Astrocyte (in vitro differentiated cells and primary cell): ENCODE data around the gene PIK3C2B.

Source experiments
- CTCF ChIP-seq: IDR thresholded peaks from 2 replicates; pipeline ENCODE4 v1.5.1; 2011; ENCODE audit warnings: low read depth, mild to moderate bottlenecking, inconsistent platforms, low read length, moderate library complexity; ENCODE audit not compliant: insufficient read depth
- EZH2 ChIP-seq: IDR thresholded peaks from 2 replicates; pipeline ENCODE4 v1.6.1; 2012; ENCODE audit warnings: mild to moderate bottlenecking, low read length, inconsistent platforms; ENCODE audit not compliant: insufficient read depth

GRCh38 chr1:204453141-204453772 is 41.3 kb downstream of the PIK3C2B start:
- no peak for TF ChIP-seq EZH2
- TF ChIP-seq CTCF: no peak
